ENCODE results near the gene FRMPD4.
A peak's percentile ranks its signal among the peaks of the same experiment; 100 is the strongest.

FRMPD4 gene

DNA sequence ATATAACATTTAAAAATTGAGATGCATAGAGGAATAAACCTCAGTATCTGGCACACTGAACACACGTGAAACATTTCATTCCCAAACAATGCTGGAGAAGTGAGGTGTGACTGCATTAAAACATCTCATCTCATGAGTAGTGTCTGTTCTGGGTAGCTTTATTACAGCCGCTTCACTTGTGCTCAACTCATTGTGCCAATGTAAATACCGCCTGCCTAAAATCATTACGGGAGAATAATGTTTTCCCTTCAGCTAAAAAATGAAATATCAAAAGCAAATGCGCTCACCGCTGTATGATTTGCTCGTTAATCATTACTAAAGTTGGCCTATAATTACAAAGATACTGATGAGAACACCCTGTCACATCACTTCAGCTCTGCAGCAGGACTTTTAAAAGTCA lies 542.8 kb downstream of the FRMPD4 start:
- DNase-seq, result peak; percentile 32

DNA sequence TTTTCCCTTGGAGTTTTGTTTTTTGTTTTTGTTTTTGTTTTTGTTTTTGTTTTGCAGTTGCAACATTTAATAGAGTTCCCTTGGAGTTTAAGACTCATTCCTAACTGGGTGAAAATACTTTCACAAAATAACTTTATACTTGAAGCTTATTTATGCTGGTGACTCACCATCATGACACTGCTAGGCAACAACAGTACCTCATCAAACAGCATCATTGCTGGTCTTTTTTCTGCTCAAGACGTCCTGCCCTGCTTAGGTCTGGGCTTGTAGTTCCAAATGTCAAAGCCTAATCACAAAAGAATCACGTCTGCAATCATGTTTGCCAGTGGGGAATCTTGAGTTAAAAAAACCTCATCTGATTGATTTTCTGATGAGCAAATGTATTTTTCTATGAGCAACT lies 547.3 kb downstream of the FRMPD4 start:
- DNase-seq, result no peak

DNA sequence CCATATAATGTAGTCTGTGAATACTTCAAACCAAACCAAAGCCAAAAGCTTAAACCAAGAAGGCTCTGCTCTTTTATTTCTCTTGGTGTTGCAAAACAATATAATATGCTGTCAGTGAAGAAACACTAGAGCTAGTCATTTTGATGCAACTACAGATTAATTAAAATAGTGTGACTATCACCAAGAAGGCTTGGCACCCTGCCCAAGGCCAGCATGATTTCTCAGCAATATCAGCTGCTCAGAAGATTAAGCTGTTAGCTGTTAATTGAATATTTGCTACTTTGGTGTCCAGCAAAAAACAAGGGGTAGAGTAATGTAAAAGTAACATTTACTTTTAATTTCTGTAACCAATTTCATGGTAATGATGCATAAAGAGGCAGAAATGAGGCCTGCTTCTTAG lies 548.1 kb downstream of the FRMPD4 start:
- DNase-seq, result peak; percentile 36

DNA sequence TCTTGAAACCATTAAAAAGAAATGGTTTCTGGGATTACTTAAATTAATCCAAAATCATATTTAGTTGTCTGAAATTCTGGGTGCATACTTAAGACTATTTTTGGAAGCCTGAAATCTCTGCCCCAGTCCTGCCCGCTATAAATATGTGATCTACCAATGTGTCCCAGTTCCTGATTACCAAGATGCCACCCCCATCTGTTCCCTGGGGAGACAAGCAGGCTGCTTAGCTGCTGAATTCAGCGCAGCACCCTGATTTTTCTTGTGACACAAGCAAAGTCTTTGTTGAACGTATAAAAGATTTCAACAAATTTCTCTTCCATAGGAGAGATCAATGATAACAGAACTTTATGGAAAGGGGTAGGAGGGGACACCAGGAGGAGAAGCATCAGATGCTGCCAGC lies 552.4 kb downstream of the FRMPD4 start:
- DNase-seq, result no peak

DNA sequence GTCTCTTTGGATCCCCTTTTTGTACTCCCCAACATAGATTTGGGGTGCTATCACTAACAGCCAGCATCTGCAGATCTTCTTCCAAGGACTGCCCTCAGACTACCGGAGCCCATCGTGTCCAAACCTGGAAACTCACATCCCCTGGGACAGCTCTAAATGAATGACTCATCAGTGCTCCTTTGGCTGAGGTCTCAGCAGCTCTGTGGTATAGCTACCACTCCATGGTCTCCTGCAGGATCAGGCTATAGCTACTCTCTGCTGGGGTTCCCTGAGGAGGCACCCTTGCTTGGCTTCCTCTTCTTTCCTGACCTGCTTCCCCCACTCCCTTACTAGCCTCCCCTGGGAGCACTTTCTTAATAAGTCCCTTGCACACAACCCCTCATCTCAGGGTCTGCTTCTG lies 555.5 kb downstream of the FRMPD4 start:
- DNase-seq, result no peak

DNA sequence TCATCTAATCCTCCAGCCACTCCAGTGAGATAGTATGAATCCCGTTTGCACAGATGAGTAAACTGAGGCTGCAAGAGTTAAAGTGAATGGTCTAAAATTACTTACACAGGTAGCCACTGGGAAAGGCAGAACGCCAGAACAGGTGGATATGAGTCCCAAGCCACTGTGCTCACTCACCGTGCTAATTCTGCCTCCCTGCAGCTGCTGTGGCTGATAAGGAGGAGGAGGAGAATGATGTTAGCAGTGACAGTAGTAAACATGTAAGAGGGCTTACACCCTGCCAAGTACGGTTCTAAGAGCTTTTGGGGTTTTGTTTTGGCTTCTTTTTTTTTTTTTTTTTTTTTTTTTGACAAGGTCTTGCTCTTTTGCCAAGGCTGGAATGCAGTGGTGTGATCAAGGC lies 562.5 kb downstream of the FRMPD4 start:
- no peak for DNase-seq

DNA sequence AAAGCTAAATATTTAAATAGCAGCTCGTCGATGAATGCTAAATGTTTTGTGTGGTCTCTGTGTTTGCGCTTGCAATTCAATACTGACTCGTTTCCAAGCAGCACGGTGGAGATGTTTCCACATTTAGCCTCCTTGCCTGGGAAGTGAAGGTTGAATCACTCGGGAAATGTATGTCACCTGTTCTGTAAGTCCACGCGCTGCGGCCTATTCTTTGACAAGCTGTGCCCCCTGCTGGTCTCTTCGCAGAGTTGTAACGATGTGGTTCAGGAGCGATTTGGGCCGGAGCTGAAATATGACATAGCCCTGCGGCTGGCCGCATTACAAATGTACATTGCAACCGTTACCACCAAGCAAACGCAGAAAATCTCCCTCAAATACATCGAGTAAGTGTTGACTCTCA lies 563.4 kb downstream of the FRMPD4 start:
- DNase-seq, result peak; percentile 73

DNA sequence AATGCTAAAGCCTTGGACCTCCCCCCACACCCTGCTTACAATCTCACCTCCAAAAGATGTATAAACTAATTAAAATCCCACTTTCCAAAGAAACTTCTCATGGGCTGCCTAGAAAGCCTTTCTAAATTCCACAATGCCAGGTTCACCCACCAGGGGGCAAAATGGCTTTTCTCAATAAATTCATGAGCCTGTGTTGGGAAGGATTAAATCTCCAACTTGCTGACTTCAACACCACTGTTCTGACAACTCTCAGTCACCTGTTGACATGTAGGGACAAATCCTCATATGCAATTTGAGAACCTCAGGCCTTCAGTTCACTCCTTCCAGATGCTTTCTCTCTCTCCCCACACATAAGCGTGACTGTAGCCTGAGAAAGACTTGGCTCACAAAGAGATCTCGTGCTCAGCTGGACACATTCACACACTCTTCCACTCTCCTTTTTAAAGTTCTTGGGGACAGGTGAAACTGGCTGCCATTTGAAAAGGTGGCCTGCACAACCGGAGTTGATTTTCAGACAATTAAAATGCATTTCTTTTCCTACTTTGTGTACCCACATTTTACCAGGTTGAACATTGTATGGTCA lies 564.3 kb downstream of the FRMPD4 start:
- peak; percentile 47 for DNase-seq

DNA sequence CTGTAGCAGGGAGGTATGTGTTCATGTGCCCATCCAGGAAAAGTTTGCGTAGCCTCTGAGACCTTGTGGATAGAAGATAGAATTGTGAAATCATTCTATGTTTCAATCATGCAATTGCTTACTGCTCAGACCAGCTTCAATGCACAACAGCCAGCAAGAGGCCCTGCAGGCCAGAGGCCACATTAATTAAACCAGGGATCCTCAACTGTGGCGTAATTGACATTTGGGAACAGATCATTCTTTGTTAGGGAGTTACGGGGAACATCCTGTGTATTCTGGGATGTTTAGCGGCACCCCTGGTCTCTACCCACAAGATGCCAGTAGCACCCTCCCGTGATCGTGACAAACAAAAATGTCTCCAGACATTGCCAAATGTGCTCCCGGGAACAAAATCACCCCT lies 566.4 kb downstream of the FRMPD4 start:
- DNase-seq, result no peak

DNA sequence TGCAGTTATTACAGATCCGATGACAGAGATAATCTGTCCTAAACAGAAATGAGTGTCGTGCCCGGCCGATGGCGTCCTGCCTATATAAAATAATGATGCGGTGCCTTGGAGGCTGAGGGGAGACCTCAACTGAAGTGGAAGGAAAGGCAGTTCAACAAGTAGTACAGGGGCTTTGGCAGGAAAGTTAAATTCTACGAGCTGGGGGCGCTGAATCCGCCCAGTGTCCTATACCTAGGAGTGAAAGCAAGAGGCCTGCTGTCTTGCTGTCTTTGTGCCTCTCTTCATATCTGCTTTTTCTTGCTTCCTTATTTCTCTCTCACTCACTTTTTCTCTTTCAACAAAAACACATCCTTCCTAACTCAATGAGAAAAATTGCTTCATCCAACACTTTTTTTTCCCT lies 570.8 kb downstream of the FRMPD4 start:
- no peak for DNase-seq

DNA sequence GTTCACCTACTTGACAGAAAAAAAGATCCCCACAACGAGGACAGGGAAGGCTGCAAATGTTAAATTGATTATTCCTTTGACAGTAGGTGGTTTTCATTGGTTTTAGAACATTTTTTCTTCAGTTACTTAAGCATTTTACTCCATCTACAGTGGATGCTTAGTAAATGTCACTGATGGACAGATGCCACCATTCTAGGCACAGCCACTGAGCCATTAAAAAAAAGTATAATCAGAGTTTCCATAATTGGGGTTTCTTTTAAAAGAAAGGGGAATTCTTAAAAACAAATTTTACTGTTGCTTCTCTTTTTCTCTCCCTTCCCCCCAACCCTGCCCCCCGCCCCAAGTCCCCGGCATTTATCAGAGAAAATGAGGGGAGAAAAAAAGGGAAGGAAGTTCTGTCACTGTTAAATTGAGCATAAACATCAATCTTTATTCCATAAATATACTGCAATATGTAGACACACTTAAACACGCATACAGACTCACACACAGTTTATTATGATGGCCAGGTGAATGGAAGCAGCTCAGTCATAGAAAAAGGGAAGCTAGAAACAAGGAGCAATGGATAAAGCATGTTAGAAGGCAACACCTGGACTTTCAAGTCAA lies 573.3 kb downstream of the FRMPD4 start:
- no peak for DNase-seq

DNA sequence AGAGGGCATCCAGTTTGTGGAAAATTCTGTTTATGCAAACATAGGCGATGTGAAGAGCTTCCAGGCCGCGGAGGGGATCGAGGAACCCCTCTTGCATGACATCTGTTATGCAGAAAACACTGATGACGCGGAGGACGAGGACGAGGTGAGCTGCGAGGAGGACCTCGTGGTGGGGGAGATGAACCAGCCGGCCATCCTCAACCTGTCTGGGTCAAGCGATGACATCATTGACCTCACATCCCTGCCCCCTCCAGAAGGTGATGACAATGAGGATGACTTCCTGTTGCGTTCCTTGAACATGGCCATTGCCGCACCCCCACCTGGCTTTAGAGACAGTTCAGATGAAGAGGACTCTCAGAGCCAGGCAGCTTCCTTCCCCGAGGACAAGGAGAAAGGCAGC lies 578.3 kb downstream of the FRMPD4 start:
- no peak for DNase-seq

DNA sequence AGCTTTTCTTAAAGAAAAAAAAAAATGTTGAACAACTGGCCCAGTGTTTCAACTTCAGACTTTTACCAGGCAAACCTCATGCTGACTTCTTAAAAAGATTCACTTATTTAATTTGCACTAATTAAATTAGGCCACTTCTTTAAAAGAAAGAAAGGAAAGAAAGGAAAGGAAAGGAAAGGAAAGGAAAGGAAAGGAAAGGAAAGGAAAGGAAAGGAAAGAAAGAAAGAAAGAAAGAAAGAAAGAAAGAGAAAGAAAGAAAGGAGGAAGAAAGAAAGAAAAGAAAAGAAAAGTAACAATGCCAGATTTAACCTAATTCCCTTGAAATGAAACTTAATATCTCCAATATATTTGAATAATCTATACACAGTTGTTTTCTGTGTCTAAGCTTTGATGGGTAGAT lies 581.6 kb downstream of the FRMPD4 start:
- no peak for DNase-seq

DNA sequence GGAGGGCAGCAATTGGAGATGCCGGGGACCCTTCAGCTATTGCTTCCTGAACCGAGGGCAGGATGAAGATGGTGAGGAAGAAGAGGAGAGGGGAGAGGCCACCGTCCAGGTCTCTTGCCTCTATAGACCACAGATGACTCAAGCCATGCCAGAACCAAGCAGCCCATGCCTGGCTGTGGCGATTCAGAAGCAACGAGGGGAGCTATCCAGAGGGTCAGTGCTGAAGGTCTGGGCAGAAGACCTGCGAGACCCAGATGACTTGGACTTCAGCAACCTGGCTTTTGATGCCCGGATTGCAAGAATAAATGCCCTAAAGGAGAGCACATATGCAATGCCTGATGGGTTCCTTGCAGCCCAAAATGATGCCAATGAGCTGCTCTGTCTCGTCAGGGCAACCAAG lies 582.8 kb downstream of the FRMPD4 start:
- DNase-seq, result no peak

DNA sequence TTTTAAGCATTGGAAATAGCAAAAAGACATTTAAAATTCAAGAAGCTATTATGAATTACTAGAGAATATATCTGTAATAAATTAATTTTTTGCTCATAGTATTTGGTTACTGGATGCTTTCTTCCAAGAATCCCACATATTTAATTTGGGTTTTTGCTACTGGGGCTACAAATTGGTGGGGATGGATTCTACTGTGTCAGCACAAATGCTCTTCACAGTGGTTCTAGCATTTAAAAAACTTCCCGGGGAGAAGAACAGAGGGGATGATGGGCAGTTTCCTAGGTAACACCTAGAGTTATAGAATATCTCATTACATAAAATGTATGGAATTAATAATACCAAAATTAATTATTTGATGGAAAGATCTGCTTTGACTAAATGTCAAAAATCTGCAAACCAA lies 584.0 kb downstream of the FRMPD4 start:
- DNase-seq, result no peak

DNA sequence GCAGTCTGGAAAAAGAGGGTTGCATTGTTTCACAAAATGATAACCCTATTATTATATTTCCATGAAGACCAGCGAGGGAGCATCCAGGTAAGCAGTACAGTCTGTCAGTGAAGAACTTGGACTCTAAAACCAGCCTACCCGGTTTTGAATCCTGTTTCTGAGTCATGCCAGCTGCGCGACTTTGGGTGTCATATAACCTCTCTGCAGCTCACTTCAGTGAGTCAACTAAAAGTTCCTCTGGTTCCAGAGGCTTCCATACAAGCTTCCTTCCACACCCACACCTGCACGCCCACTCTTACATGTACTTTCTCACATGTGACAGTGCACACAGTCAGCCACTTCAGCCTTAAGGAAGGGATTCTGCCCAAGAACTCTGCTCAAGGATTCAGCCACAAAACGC lies 603.1 kb downstream of the FRMPD4 start:
- no peak for DNase-seq

DNA sequence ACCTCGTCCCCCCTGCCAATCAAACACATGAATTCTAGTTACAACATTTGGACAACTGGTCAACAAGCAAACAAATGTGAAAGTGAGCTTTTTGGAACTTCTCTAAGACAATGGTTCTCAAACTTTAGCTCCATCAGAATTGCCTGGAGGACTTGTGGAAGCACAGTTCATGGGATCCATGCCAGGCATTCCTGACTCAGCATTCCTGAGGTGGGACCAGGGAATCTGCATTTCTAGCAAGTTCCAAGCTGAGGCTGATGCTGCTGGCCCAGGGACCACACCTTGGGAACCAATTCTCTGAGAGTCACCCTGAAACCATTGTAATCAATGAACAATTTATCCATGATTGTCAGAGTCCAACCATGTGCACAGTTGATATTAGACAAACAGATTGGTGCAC lies 609.2 kb downstream of the FRMPD4 start:
- no peak for DNase-seq

DNA sequence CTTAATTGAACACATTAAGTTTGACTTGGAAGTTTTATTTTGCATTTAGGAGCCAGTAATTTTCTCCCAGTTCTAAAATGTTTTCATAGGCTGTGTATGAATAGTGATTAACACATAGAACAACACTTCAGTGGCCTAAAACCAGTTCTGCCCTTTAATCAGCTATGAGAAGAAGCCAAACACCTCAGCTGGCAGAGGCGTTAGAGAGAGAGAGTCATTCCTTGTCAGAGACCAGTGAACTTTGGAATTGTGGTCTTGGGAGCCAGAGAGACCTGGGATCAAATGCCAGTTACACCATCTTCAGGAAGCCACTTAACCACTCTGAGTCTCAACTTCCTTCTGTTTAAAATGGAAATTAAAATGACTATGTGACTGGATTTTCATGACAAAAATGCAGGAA lies 613.6 kb downstream of the FRMPD4 start:
- no peak for DNase-seq

DNA sequence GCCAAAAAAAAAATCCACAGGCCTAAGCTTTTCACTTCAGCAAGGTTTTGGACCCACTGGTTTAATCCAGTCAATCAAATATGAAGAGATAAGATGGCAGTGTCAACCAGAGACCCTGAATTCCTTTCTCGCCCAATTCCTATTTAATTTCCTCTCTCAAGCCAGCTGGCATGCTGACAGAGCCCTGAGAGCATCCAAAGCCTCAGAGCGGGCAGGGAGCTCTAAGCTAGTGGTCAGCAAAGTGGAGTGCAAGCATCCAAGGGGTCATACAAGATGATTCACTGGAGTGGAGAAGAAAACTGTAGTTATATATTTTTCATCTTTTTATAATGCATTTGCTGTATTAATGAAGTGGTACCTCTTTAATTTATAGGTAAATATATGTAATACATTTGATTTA lies 615.1 kb downstream of the FRMPD4 start:
- no peak for DNase-seq

DNA sequence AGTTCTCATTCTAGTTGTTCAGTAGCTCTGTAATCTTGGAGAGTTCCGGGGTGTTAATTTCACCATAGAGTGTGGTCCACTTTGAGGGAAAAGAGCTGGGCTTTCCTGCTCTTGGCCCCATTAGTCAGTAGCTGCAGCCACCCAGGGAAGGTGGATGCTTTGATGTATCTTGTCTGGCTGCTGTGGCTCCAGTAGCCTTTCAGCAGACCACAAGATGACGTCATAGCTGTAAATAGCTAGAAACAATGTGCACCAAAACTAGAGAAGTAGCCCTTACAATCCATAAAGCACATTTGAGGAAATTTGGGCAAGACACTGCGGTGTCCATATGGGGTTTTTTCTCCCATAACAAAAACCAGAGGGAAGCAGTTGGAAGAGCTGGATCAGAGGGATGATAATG lies 620.0 kb downstream of the FRMPD4 start:
- DNase-seq, result no peak

DNA sequence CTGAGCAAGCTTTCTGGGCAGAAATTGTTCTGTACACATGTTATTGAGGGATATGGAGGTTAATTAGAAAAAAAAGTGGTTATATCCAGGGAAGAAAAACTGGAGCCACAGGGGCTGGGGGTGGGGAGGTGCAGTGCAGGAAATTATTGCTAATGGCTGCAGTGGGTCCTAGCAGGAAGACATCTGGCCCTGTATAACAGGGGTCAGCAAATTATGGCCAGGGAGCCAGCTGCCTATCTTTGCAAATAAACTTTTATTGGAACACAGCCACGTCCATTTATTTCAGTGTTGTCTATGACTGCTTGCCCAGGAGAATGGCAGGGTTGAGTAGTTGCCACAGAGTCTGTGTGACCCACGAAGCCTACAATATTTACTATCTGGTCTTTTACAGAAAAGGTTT lies 629.6 kb downstream of the FRMPD4 start:
- peak; percentile 9 for DNase-seq

DNA sequence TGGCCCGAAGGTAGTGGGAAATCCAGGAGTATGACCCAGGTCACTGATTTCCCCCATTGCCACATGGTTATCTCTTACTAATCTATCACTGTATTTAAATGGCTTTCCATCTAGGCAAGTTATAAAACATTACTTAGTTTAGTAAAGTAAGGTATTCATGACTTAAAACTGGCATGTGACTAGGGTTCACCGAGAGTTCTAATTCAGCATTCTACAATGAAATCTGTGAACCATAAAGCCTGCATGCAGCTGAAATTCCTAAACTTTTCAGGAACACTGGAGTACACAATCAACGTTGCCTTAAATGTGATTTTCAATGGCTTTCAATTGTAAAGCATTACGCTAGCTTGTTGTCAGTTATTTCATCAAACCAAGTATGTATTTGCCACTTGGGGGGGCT lies 630.2 kb downstream of the FRMPD4 start:
- no peak for DNase-seq

DNA sequence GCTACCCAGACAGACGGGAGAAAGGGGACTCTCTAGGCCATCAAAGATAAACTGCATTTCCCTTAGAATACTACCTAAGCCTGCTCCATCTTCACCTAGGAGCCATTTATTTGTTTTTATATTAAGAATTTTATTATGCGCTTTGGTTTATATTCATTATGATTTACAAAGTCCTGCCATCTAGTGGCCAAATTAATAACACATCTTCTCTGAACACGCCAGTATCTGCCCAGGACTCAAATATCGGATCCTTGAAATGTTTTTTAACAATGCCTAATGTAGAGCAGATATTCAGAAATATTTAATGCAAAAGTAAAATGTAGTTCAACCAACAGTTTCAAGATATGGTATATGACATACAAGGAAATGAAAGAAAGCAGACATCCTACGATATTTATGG lies 632.2 kb downstream of the FRMPD4 start:
- DNase-seq, result no peak

DNA sequence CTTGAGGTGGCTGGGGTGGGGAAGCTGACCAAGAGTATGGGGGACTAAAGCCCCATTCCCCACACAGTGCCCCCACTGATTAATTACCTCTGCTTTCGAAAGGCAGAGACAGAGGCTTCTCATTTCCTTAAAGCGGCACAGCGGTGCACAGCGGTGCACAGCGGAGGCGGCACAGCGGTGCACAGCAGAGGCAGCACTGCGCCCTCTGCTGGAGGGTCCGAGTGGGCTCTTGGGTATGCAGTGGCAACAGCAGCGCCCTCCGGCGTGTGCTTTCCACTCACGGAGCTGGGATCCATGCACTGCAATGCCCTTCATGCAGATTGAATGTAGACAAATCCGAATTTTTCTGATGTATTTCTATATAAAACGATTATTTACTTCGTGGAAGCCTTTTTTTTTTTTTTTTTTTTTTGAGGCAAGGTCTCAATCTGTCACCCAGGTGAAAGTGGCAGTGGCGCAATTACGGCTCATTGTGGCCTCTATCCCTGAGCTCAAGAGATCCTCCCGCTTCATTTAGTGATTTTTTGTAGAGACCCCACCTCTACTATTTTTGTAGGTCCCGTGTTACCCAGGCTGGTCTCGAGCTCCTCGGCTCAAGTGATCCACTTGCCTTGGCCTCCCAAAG lies 633.3 kb downstream of the FRMPD4 start:
- no peak for DNase-seq

Measured in NCI-H1105 (cell line).